Choroid plexus epithelial cell (primary cell): ENCODE results near the gene MRPL18.

ENCODE experiments used
- DNase-seq: peaks from one replicate; pipeline ENCODE4 v3.0.0-alpha.2; 2010; ENCODE audit warnings: low read depth
- H3K4me3 ChIP-seq: 2 replicates; pipeline ENCODE4 v1.5.1; 2011; ENCODE audit warnings: low read depth, mild to moderate bottlenecking, control low read depth, low read length, moderate library complexity
- TF ChIP-seq, protein P1 (sequence below): conservative IDR thresholded peaks from 2 replicates; pipeline ENCODE4 v1.5.1; 2011; ENCODE audit warnings: low read depth, mild to moderate bottlenecking, control low read depth, inconsistent platforms, low read length, moderate library complexity

Gene MRPL18

DNA sequence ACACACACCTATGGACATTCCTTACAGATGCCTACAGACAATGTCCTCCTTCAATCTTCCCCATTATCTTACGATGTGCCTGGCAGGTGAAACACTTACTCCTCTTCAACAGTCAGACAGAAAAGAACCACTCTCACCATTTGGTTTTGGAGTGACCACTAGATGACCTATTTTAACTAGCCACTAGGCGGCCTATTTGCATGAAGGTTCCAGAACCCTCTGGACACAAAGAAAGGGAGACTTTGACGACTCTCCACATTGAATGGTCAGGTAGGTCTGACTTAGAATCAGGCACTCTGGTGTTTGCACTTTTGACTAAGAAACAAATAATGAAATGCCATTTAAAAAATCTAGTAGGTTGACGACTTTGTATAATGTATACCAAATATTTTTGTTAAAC, 51.8 kb downstream of the MRPL18 start:
- TF ChIP-seq, protein P1, sequence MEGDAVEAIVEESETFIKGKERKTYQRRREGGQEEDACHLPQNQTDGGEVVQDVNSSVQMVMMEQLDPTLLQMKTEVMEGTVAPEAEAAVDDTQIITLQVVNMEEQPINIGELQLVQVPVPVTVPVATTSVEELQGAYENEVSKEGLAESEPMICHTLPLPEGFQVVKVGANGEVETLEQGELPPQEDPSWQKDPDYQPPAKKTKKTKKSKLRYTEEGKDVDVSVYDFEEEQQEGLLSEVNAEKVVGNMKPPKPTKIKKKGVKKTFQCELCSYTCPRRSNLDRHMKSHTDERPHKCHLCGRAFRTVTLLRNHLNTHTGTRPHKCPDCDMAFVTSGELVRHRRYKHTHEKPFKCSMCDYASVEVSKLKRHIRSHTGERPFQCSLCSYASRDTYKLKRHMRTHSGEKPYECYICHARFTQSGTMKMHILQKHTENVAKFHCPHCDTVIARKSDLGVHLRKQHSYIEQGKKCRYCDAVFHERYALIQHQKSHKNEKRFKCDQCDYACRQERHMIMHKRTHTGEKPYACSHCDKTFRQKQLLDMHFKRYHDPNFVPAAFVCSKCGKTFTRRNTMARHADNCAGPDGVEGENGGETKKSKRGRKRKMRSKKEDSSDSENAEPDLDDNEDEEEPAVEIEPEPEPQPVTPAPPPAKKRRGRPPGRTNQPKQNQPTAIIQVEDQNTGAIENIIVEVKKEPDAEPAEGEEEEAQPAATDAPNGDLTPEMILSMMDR = peak; percentile 56
- H3K4me3 ChIP-seq = no peak overlapping the region
- DNase-seq = peak; percentile 28

DNA sequence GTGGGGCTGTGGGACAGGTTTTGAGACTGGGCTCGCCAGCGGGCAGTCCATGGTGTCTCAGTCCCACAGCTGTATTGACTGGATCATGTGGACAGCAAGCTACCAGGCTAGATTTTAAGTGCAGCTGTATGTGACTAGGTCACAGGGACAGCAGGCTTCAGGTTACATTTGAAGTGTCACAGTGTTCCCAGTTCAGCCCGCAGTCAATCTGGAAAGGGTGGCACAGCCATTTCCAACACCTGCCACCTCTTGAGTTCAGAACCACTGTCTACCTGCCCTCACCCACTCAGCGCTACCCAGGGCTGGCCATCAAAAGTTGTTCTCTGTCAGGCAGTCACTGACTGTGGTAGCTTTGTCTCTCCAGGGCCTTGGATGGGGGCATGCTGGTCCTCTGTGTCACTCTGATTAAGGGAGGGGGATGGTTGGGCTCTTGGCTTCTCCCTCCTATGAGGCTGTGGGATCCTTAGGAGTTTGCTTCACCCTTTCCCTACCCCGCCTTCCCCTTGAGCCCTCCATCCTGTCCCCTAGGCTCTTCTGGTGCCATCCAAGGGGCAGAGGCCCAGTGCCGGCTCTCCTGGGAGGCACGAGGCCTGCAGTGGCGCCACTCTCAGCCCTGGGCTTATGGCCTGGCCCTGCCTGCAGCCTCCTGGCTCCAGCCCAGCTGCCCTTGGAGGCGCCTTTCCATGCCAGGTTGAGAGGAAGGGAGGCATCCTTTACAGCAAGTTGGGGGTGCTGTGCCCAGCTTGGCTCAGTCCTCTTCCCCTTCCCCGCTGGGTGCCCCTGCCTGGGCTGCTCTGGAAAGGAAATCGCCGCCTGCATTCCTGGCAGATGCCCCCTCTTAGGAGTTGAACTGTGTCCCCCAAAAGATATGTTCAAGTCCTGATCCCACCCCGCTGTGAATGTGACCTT, 54.7 kb downstream of the MRPL18 start:
- no peak overlapping the region for H3K4me3 ChIP-seq
- DNase-seq = no peak
- TF ChIP-seq, protein P1 = no peak
